CD14-positive monocyte (primary cell): ENCODE measurements around the gene INPP5E. TPM values are rescaled to one million over a fixed set of nuclear protein-coding genes. Genes with fewer than 3 reads are reported as not detected.

Experiments
- DNase-seq, 3 donors: peaks; one replicate each; pipeline ENCODE4 v3.0.0-alpha.2; 2011 to 2022
- H2AFZ ChIP-seq: 2 replicates; pipeline ENCODE4 v1.6.0; 2012; ENCODE audit warnings: mild to moderate bottlenecking, low read depth, low read length, inconsistent platforms; ENCODE audit not compliant: insufficient read depth, poor library complexity, severe bottlenecking
- H3K27ac ChIP-seq, 2 donors: 1 replicate in 1 of 2; 2 replicates in 1 of 2; pipeline ENCODE4 v1.5.1; 2012 to 2013; ENCODE audit warnings: low read length in 2 of 2, control low read depth in 1 of 2, inconsistent platforms in 1 of 2, low read depth in 1 of 2, mild to moderate bottlenecking in 1 of 2
- H3K27me3 ChIP-seq, 2 donors: one replicate each; pipeline versions ENCODE4 v1.6.0 to v1.6.1; 2011 to 2013; ENCODE audit warnings: low read length in 2 of 2; ENCODE audit not compliant: control insufficient read depth in 2 of 2, insufficient read depth in 2 of 2
- H3K36me3 ChIP-seq, 2 donors: replicated peaks in 1 of 2; 1 replicate in 1 of 2; 2 replicates in 1 of 2; pipeline versions ENCODE4 v1.5.1 to v1.6.1; 2012 to 2013; ENCODE audit warnings: low read length in 2 of 2, control low read depth in 1 of 2, inconsistent platforms in 1 of 2, mild to moderate bottlenecking in 1 of 2; ENCODE audit not compliant: insufficient read depth in 2 of 2, control insufficient read depth in 1 of 2
- H3K4me1 ChIP-seq, 2 donors: 1 replicate in 1 of 2; 2 replicates in 1 of 2; pipeline versions ENCODE4 v1.5.1 to v1.6.1; 2012 to 2013; ENCODE audit warnings: low read length in 2 of 2, control low read depth in 1 of 2, inconsistent platforms in 1 of 2, mild to moderate bottlenecking in 1 of 2, moderate library complexity in 1 of 2; ENCODE audit not compliant: insufficient read depth in 2 of 2, control insufficient read depth in 1 of 2
- H3K4me2 ChIP-seq: replicated peaks from 2 replicates; pipeline ENCODE3; 2012; ENCODE audit warnings: low read length, moderate library complexity, mild to moderate bottlenecking; ENCODE audit not compliant: poor library complexity, severe bottlenecking; ENCODE audit errors: extremely low read depth
- H3K4me3 ChIP-seq, 3 experiments: fragments of 200-600 bp in 1 of 3; sonication (generic) in 1 of 3; replicated peaks in 1 of 3; 1 replicate in 2 of 3; 2 replicates in 1 of 3; pipeline ENCODE4 v1.5.1; 2011 to 2013; ENCODE audit warnings: low read length in 3 of 3, mild to moderate bottlenecking in 3 of 3, control low read depth in 2 of 3, low read depth in 2 of 3, inconsistent platforms in 1 of 3, moderate library complexity in 1 of 3
- H3K79me2 ChIP-seq: 2 replicates; pipeline ENCODE4 v1.6.0; 2012; ENCODE audit warnings: mild to moderate bottlenecking, control low read depth, inconsistent platforms, low read length, moderate library complexity; ENCODE audit not compliant: insufficient read depth
- H3K9ac ChIP-seq: 2 replicates; pipeline ENCODE4 v1.6.0; 2017; ENCODE audit warnings: low read length, mild to moderate bottlenecking; ENCODE audit not compliant: insufficient read depth, poor library complexity, severe bottlenecking
- H3K9me3 ChIP-seq, 2 donors: replicated peaks in 1 of 2; 1 replicate in 1 of 2; 2 replicates in 1 of 2; pipeline versions ENCODE4 v1.5.1 to v1.6.1; 2012 to 2013; ENCODE audit warnings: low read length in 2 of 2, control low read depth in 1 of 2; ENCODE audit not compliant: control insufficient read depth in 1 of 2, insufficient read depth in 1 of 2
- H4K20me1 ChIP-seq: 2 replicates; pipeline ENCODE4 v1.6.0; 2012; ENCODE audit warnings: mild to moderate bottlenecking, low read length, control low read depth, moderate library complexity; ENCODE audit not compliant: insufficient read depth
- H3K27ac Mint-ChIP-seq, 7 donors: one replicate each; pipeline ENCODE4 v1.8.0; 2020; ENCODE audit warnings: mild to moderate bottlenecking in 7 of 7, mixed read lengths in 7 of 7, moderate library complexity in 6 of 7, inconsistent platforms in 2 of 7
- H3K27me3 Mint-ChIP-seq, 3 donors: one replicate each; pipeline ENCODE4 v1.8.0; 2021 to 2022; ENCODE audit warnings: low read depth in 3 of 3, mild to moderate bottlenecking in 3 of 3, mixed read lengths in 3 of 3, moderate library complexity in 3 of 3, inconsistent platforms in 1 of 3
- H3K36me3 Mint-ChIP-seq, 2 donors: one replicate each; pipeline ENCODE4 v1.8.0; 2020; ENCODE audit warnings: mixed read lengths in 2 of 2, inconsistent platforms in 1 of 2, mild to moderate bottlenecking in 1 of 2
- H3K4me1 Mint-ChIP-seq: one replicate; pipeline ENCODE4 v1.8.0; 2020; ENCODE audit warnings: mild to moderate bottlenecking, mixed read lengths
- H3K4me3 Mint-ChIP-seq, 2 donors: one replicate each; pipeline ENCODE4 v1.8.0; 2020; ENCODE audit warnings: mild to moderate bottlenecking in 2 of 2, mixed read lengths in 2 of 2, moderate library complexity in 1 of 2
- H3K9me3 Mint-ChIP-seq, 7 donors: one replicate each; pipeline ENCODE4 v1.8.0; 2020 to 2022; ENCODE audit warnings: mixed read lengths in 7 of 7, mild to moderate bottlenecking in 6 of 7, moderate library complexity in 6 of 7, inconsistent platforms in 2 of 7
- CTCF ChIP-seq: fragments of 200-600 bp; IDR thresholded peaks from one replicate; pipeline ENCODE4 v1.8.0; 2022; ENCODE audit warnings: antibody characterized with exemption, mild to moderate bottlenecking
- WGBS: methylation state at CpG from one replicate; pipeline ENCODE4 v1.1.5; 2013; ENCODE audit warnings: missing lambda C conversion rate; ENCODE audit not compliant: insufficient coverage; 5-methylcytosine and 5-hydroxymethylcytosine counted together
- intact Hi-C, 2 donors: fragments of 100-400 bp; cut with micrococcal nuclease; formaldehyde crosslinking; loops; one replicate each; pipeline versions ENCODE4 v1.15.0 to v1.15.1; 2023
- polyA plus RNA-seq, 3 donors: library from polyadenylated mRNA; depleted of rRNA in 1 of 3; unstranded in 2 of 3; stranded (reverse) in 1 of 3; fragments of 300-500 nt in 2 of 3; fragments of >200 nt in 1 of 3; fragmentation: Illumina TruSeq in 2 of 3; gene quantifications; 1 replicate in 2 of 3; 2 replicates in 1 of 3; pipeline ENCODE4 v1.2.3, GENCODE V29; 2012 to 2021

INPP5E gene
- polyA plus RNA-seq, 3 donors: 1.0 to 8.0 (median 1.0) TPM

- H3K36me3 ChIP-seq: peaks cover 15 to 26% of the 10 kb centered on the region in 2 donors
- H4K20me1 ChIP-seq: peaks cover 27% of the 10 kb centered on the region
These were observed 2.2 kb downstream of the INPP5E start for GRCh38 chr9:136437430-136437829.

GRCh38 chr9:136436055-136436634 lies 3.5 kb downstream of the INPP5E start:
- Mint-ChIP-seq H3K27ac (no peak overlapping the region), H3K36me3 (peaks cover 6 to 38% of the 10 kb centered on the region in 2 donors), H3K4me3 (no peak overlapping the region), H3K27me3 (peaks cover 5 to 11% (median 6%) of the 10 kb centered on the region in 3 donors), H3K4me1 (peaks cover 25% of the 10 kb centered on the region), H3K9me3 (no peaks in the 10 kb centered on the region)
- no peak overlapping the region for H3K27ac ChIP-seq
- H2AFZ ChIP-seq: no peak overlapping the region
- peaks cover 23 to 27% of the 10 kb centered on the region in 2 donors for H3K4me1 ChIP-seq
- intact Hi-C loops: no loop called here
- H3K4me2 ChIP-seq: no peak overlapping the region
- no peak overlapping the region for H3K9ac ChIP-seq
- H4K20me1 ChIP-seq: peaks cover 25% of the 10 kb centered on the region
- DNase-seq: no peak
- TF ChIP-seq CTCF: no peak
- H3K27me3 ChIP-seq: peaks cover 0 to 4% of the 10 kb centered on the region in 2 donors
- peaks cover 18% of the 10 kb centered on the region for H3K79me2 ChIP-seq
- H3K9me3 ChIP-seq: no peaks in the 10 kb centered on the region
- peaks cover 7 to 16% of the 10 kb centered on the region in 2 donors for H3K36me3 ChIP-seq
- no peak overlapping the region for H3K4me3 ChIP-seq
- 93% methylated on average over 25 of the region's 25 CpGs for WGBS

More at GRCh38 chr9:136437430-136437829, 2.2 kb downstream of the INPP5E start:
- no peaks in the 10 kb centered on the region for H3K9me3 ChIP-seq
- H3K4me3 ChIP-seq: peak overlapping the region in 1 of 3 experiments; percentile 84
- H3K9ac ChIP-seq: no peak overlapping the region
- H3K27ac ChIP-seq: no peak overlapping the region
- no peak overlapping the region for H3K4me2 ChIP-seq
- intact Hi-C loops: no loop called here
- Mint-ChIP-seq H3K4me1 (peaks cover 25% of the 10 kb centered on the region), H3K9me3 (no peaks in the 10 kb centered on the region), H3K27me3 (peaks cover 5 to 11% (median 6%) of the 10 kb centered on the region in 3 donors), H3K27ac (peak overlapping the region in 1 of 7 donors; percentile 45), H3K36me3 (peaks cover 16 to 48% of the 10 kb centered on the region in 2 donors), H3K4me3 (peak overlapping the region in 1 of 2 donors; percentile 21)
- H3K79me2 ChIP-seq: peaks cover 18% of the 10 kb centered on the region
- WGBS: 65% methylated on average over 4 of the region's 8 CpGs
- DNase-seq: no peak
- peaks cover 0 to 4% of the 10 kb centered on the region in 2 donors for H3K27me3 ChIP-seq
- no peak for TF ChIP-seq CTCF
- H2AFZ ChIP-seq: no peak overlapping the region
- H3K4me1 ChIP-seq: peaks cover 23 to 27% of the 10 kb centered on the region in 2 donors
